ENCODE results near the gene ZSCAN2. TPM values are rescaled to one million over a fixed set of nuclear protein-coding genes. Genes with fewer than 3 reads are reported as not detected.

Gene ZSCAN2
- total and polyA plus RNA-seq, 5 donors: 3.6 to 6.4 (median 4.9) TPM

- Histone ChIP-seq H3K4me3 (ENCODE audit: low read length) (no peak overlapping the region), H3K27me3 (ENCODE audit: control insufficient read depth, insufficient read depth) (no peaks in the 10 kb centered on the region), H3K27ac (ENCODE audit: low read length) (no peak overlapping the region), H3K9me3 (ENCODE audit: control insufficient read depth, low read length) (no peaks in the 10 kb centered on the region), H3K4me1 (ENCODE audit: control insufficient read depth, insufficient read depth, low read length) (no peaks in the 10 kb centered on the region)
- DNase-seq (no peak), ATAC-seq (no peak)
- WGBS: 98% methylated on average over 3 of the region's 3 CpGs
- intact Hi-C loops (cut with DNase I): no loop called here
These were observed 67.6 kb downstream of the ZSCAN2 start for GRCh38 chr15:84668221-84668982.

- DNase-seq (no peak), ATAC-seq (no peak)
- Histone ChIP-seq H3K4me1 (ENCODE audit: control insufficient read depth, insufficient read depth, low read length) (no peaks in the 10 kb centered on the region), H3K4me3 (ENCODE audit: low read length) (no peak overlapping the region), H3K27ac (ENCODE audit: low read length) (no peak overlapping the region), H3K9me3 (ENCODE audit: control insufficient read depth, low read length) (no peaks in the 10 kb centered on the region), H3K27me3 (ENCODE audit: control insufficient read depth, insufficient read depth) (no peaks in the 10 kb centered on the region)
- 87% methylated on average over 8 of the region's 8 CpGs for WGBS
- intact Hi-C loops (cut with DNase I): no loop called here
These were observed 68.9 kb downstream of the ZSCAN2 start for GRCh38 chr15:84669726-84670125.

- Histone ChIP-seq H3K9me3 (ENCODE audit: control insufficient read depth, low read length) (no peaks in the 10 kb centered on the region), H3K4me3 (ENCODE audit: low read length) (no peak overlapping the region), H3K4me1 (ENCODE audit: control insufficient read depth, insufficient read depth, low read length) (no peaks in the 10 kb centered on the region), H3K27me3 (ENCODE audit: control insufficient read depth, insufficient read depth) (no peaks in the 10 kb centered on the region), H3K27ac (ENCODE audit: low read length) (no peak overlapping the region)
- DNase-seq (no peak), ATAC-seq (no peak)
- intact Hi-C loops (cut with DNase I): no loop called here
These were observed 70.4 kb downstream of the ZSCAN2 start for GRCh38 chr15:84671211-84671610.

Other genes with a start within 250 kb of the ZSCAN2 start
- gene WDR73, start 53.3 kb downstream of the ZSCAN2 start, total RNA-seq: 10 to 100 TPM; 13.7 to 18.8 (median 17.0) TPM
- gene WDR73, start 53.3 kb downstream of the ZSCAN2 start, polyA plus RNA-seq: 10.7 TPM
- gene NMB, start 57.2 kb downstream of the ZSCAN2 start, total RNA-seq: 1 to 10 TPM in 3 of 4 donors, under 1 TPM in 1; 0.96 to 4.7 (median 2.1) TPM
- 6.9 TPM for gene NMB, start 57.2 kb downstream of the ZSCAN2 start, polyA plus RNA-seq
- gene SEC11A, start 115.1 kb downstream of the ZSCAN2 start, total RNA-seq: 10 to 100 TPM; 86.2 to 91.6 (median 88.1) TPM
- gene SEC11A, start 115.1 kb downstream of the ZSCAN2 start, polyA plus RNA-seq: 92.2 TPM
- gene ZNF592, start 147.6 kb downstream of the ZSCAN2 start, total RNA-seq: 10 to 100 TPM; 20.3 to 25.6 (median 20.6) TPM
- gene ZNF592, start 147.6 kb downstream of the ZSCAN2 start, polyA plus RNA-seq: 14.0 TPM
- gene ALPK3, start 216.3 kb downstream of the ZSCAN2 start, total RNA-seq: 10 to 100 TPM; 72.1 to 95.2 (median 78.6) TPM
- gene ALPK3, start 216.3 kb downstream of the ZSCAN2 start, polyA plus RNA-seq: 65.8 TPM

All from right cardiac atrium (tissue), 5 donors.